Loucy (cell line): ENCODE results near the gene LRRTM4.

Experiments
- EZH2phosphoT487 ChIP-seq: fragments of 200-600 bp; IDR thresholded peaks from 2 replicates; pipeline ENCODE4 v1.6.1; 2018; ENCODE audit warnings: antibody characterized with exemption, mild to moderate bottlenecking, moderate library complexity, borderline replicate concordance
- TF ChIP-seq, protein P1 (sequence below): fragments of 200-600 bp; sonication (generic); conservative IDR thresholded peaks from 2 replicates; pipeline ENCODE4 v1.5.1; 2014; ENCODE audit warnings: mild to moderate bottlenecking, antibody characterized with exemption, low read length

DNA sequence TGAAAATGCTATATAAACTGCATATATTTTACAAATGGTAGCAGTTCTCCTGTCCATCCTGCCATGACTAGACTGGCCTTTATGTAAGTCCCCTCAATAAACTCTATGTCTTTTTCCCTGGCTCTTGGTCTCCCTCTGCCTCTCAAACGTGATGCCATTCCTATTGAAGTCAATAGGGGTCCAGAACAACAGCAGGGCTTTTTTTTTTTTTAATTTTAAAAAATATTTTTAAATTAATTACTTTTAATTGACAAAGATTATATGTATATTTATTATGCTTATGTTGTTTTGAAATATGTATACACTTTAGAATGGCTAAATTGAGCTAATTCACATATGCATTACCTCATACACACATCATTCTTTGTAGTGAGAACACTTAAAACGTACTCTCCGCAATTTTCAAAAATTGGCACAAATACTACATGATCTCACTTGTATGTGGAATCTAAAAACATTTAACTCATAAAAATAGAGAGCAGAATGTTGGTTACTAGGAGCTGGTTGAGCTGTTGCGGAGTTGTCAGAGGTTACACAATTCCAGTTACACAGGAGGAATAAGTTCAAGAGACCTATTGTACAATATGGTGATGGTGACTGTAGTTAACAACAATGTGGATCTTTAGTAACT is 123.1 kb downstream of the LRRTM4 start:
- TF ChIP-seq, protein P1, sequence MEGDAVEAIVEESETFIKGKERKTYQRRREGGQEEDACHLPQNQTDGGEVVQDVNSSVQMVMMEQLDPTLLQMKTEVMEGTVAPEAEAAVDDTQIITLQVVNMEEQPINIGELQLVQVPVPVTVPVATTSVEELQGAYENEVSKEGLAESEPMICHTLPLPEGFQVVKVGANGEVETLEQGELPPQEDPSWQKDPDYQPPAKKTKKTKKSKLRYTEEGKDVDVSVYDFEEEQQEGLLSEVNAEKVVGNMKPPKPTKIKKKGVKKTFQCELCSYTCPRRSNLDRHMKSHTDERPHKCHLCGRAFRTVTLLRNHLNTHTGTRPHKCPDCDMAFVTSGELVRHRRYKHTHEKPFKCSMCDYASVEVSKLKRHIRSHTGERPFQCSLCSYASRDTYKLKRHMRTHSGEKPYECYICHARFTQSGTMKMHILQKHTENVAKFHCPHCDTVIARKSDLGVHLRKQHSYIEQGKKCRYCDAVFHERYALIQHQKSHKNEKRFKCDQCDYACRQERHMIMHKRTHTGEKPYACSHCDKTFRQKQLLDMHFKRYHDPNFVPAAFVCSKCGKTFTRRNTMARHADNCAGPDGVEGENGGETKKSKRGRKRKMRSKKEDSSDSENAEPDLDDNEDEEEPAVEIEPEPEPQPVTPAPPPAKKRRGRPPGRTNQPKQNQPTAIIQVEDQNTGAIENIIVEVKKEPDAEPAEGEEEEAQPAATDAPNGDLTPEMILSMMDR, result no peak
- TF ChIP-seq EZH2phosphoT487, result no peak
